ENCODE results near the gene GYPB. TPM values are rescaled to one million over a fixed set of nuclear protein-coding genes. Genes with fewer than 3 reads are reported as not detected.
"Not testable (repeated sequence)": the region's sequence is repeated elsewhere in the genome, so short reads cannot be mapped to it uniquely, and the experiment has no call there.

Gene GYPB
- total RNA-seq, 1 experiment from 2014 or later: not detected

DNA sequence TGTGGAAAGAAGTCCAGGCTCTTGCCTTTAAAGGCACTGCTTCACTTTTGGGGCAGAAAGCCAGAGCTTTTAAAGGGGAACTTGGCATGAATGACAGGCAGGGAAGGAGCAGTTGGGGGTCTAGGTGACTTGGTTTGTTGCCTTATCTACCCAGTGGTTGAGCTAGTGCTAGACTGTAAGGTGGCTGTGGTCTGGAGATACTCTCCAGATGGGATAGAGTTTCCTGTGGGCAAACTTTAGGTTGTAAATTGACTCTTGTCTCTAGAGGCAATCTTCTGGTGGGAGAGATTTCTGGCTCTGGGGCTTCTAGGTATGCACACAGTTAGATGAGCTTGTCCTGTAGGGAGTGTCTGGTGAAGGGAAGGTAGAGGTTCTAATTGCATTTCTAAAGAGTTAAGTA, 43.7 kb downstream of the GYPB start:
- DNase-seq (ENCODE audit: low read depth, low spot score); in situ Hi-C loops (cut with HindIII; ENCODE audit: low pct_unique_long_range_greater_than_20kb, low sequenced_read_pairs): not testable (repeated sequence)

DNA sequence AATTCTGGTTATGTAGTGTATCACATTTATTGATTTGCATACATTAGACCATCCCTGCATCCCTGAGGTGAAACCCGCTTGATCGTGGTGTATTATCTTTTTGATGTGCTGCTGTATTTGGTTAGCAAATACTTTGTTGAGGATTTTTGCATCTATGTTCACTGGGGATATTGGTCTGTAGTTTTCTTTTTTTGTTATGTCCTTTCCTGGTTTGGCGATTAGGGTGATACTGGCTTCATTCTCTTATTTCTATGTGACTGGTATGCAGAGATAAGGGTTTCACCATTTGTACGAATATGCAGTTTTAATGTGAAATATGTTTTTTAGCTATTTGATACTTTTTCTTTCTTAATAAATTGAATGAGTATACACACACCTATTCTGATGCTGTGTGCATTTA, 45.2 kb downstream of the GYPB start:
- DNase-seq (ENCODE audit: low read depth, low spot score); in situ Hi-C loops (cut with HindIII; ENCODE audit: low pct_unique_long_range_greater_than_20kb, low sequenced_read_pairs): not testable (repeated sequence)

DNA sequence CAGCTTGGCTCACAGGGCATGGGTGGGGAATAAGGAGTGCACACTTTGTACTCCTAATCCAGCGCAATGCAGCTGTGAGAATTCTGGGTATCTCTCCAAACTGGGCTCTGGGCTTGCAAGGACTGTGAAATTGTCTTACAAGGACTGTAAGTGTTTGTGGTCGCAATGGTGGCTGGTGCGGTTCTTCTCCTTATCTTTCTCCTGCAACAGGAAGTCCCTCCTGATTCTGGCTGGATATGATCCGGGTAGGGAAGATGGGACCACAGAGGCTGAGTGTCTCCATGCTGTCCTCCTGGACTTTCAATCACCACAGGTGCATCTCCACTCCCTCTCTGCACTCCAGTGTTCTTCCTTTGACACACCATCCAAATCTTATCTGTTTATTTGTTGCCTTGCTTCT, 58.1 kb downstream of the GYPB start:
- in situ Hi-C loops (cut with HindIII; ENCODE audit: low pct_unique_long_range_greater_than_20kb, low sequenced_read_pairs): no loop called here
- DNase-seq (ENCODE audit: low read depth, low spot score): no peak

DNA sequence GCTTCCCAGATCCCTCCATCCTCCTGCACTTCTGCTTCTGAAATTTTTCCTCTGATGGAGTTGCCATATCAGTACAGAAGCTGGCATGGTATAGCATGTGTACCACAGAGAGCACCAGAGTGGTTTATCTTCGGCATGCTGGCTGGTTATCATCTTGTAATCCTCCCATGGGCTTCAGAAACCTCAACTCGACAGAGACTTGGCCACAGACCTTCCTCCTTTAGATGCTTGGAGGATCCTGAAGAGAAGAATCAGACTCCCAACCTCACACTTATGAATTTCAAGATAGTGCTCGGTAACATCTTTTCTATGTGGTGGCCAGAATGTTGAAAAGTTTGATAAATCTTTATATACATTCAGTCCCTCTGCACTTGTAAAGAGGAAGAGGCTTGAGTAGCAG, 63.9 kb downstream of the GYPB start:
- in situ Hi-C loops (cut with HindIII; ENCODE audit: low pct_unique_long_range_greater_than_20kb, low sequenced_read_pairs); DNase-seq (ENCODE audit: low read depth, low spot score): not testable (repeated sequence)

DNA sequence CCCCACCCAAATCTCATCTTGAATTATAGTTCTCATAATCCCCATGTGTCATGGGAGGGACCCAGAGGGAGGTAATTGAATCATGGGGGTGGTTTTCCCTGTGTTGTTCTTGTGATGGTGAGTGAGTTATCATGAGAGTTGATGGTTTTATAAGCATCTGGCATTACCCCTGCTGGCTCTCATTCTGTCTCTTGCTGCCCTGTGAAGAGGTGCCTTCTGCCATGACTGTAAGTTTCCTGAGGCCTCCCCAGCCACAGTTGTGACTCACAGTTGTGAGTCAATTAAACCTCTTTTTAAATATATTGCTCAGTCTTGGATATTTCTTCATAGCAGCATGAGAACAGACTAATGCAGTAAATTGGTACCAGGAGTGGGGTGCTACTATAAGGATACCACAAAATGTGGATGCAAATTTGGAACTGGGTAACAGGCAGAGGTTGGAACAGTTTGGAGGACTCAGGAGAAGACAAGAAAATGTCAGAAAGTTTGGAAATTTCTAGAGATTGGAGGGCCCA, 67.7 kb downstream of the GYPB start:
- in situ Hi-C loops (cut with HindIII; ENCODE audit: low pct_unique_long_range_greater_than_20kb, low sequenced_read_pairs); DNase-seq (ENCODE audit: low read depth, low spot score): not testable (repeated sequence)

DNA sequence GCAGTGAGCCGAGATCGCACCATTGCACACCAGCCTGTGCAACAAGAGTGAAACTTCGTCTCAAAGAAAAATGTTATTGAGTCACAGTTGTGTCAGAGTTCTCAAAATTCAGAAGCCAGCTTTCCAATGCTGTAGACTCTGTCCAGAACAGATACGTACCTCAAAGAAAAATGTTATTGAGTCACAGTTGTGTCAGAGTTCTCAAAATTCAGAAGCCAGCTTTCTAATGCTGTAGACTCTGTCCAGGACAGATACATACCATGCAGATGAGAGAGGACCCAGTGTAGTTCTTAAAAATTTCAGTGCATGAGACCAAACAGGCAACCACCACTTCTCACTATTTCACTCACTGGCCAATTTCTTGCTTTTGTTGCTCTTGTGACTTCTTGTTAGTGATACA, 68.2 kb downstream of the GYPB start:
- in situ Hi-C loops (cut with HindIII; ENCODE audit: low pct_unique_long_range_greater_than_20kb, low sequenced_read_pairs); DNase-seq (ENCODE audit: low read depth, low spot score): not testable (repeated sequence)

DNA sequence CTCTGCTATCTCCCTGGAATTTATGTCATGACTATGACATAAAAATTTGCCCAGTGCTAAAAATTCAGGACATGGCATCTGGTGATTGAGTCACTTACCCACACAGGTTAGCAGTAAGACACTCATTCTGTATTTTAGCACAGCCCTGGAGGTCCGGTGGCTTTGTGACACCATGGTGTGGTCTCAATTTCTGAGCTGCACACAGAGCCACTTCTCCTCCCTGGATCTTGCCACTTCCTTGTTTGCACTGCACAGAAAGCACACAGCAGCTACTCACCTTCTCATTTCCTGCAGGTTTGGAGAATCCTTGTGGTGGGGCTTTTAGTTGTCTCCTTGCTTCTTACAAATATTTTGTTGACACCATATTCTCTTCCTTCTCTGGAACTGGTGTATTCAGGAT, 69.0 kb downstream of the GYPB start:
- in situ Hi-C loops (cut with HindIII; ENCODE audit: low pct_unique_long_range_greater_than_20kb, low sequenced_read_pairs); DNase-seq (ENCODE audit: low read depth, low spot score): not testable (repeated sequence)

DNA sequence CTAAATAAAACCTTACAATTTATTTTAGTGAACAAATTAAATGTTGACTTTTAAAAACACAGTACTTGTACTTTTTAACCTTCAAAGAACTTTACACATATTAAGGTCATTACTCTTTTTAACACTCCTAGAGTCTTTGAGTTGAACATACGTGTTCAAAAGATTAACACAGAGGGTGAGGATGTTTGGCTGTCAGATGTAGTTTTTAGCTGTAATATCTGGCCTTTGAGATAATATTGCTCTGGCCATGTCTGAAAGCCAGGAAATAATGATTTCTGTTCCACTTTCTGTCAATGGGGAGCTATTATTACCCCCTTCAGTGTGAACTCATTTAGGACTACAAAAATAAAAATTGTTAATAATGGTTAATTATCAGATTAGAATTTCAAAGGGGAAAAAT, 71.7 kb downstream of the GYPB start:
- in situ Hi-C loops (cut with HindIII; ENCODE audit: low pct_unique_long_range_greater_than_20kb, low sequenced_read_pairs); DNase-seq (ENCODE audit: low read depth, low spot score): not testable (repeated sequence)

Other genes starting within 250 kb of the GYPB start
- 0.19 and 0.37 TPM in 2 replicates for gene GYPE, start 113.8 kb downstream of the GYPB start, total RNA-seq (2014; rRNA removed; shearing (Covaris generic))
- not detected in 2 replicates for gene GYPA, start 121.3 kb upstream of the GYPB start, total RNA-seq (2014; rRNA removed; shearing (Covaris generic))